Mesendoderm (in vitro differentiated cells): ENCODE results near the gene SEMA5B.
A peak's percentile ranks its signal among the peaks of the same experiment; 100 is the strongest.

Experiments
- DNase-seq: peaks from one replicate; pipeline ENCODE4 v3.0.0; 2013
- H2AK5ac ChIP-seq: 2 replicates; pipeline ENCODE4 v1.6.1; 2013; ENCODE audit warnings: low read length, inconsistent platforms
- H2BK120ac ChIP-seq: 2 replicates; pipeline ENCODE4 v1.6.1; 2013; ENCODE audit warnings: low read depth, mild to moderate bottlenecking, low read length, moderate library complexity, mixed read lengths
- H2BK15ac ChIP-seq: replicated peaks from 2 replicates; pipeline ENCODE4 v1.6.1; 2013; ENCODE audit warnings: low read depth, mild to moderate bottlenecking, moderate library complexity
- H2BK5ac ChIP-seq: 2 replicates; pipeline ENCODE4 v1.6.1; 2013; ENCODE audit warnings: low read length, inconsistent platforms
- H3K18ac ChIP-seq: 2 replicates; pipeline ENCODE4 v1.6.1; 2013; ENCODE audit warnings: mild to moderate bottlenecking, low read length, mixed read lengths
- H3K23ac ChIP-seq: one replicate; pipeline ENCODE4 v1.6.1; 2013; ENCODE audit warnings: low read length
- H3K27ac ChIP-seq: 2 replicates; pipeline ENCODE4 v1.5.1; 2013; ENCODE audit warnings: low read depth, mild to moderate bottlenecking, inconsistent platforms, low read length, moderate library complexity
- H3K27me3 ChIP-seq: 2 replicates; pipeline ENCODE4 v1.6.1; 2013; ENCODE audit warnings: low read length, control low read depth, mild to moderate bottlenecking, inconsistent platforms; ENCODE audit not compliant: insufficient read depth, poor library complexity
- H3K36me3 ChIP-seq: 2 replicates; pipeline ENCODE4 v1.6.1; 2013; ENCODE audit warnings: low read length, inconsistent platforms; ENCODE audit not compliant: control insufficient read depth, insufficient read depth
- H3K4ac ChIP-seq: one replicate; pipeline ENCODE4 v1.6.1; 2013; ENCODE audit warnings: low read depth, mild to moderate bottlenecking, low read length, moderate library complexity
- H3K4me1 ChIP-seq: 2 replicates; pipeline ENCODE4 v1.6.1; 2013; ENCODE audit warnings: low read depth, low read length, inconsistent platforms; ENCODE audit not compliant: control insufficient read depth
- H3K4me2 ChIP-seq: 2 replicates; pipeline ENCODE4 v1.6.1; 2013; ENCODE audit warnings: low read length
- H3K4me3 ChIP-seq: 2 replicates; pipeline ENCODE4 v1.5.1; 2013; ENCODE audit warnings: mild to moderate bottlenecking, low read length
- H3K56ac ChIP-seq: one replicate; pipeline ENCODE4 v1.6.1; 2013; ENCODE audit warnings: low read length
- H3K79me1 ChIP-seq: 2 replicates; pipeline ENCODE4 v1.6.1; 2013; ENCODE audit warnings: low read length, inconsistent platforms
- H3K79me2 ChIP-seq: 2 replicates; pipeline ENCODE4 v1.6.1; 2013; ENCODE audit warnings: mild to moderate bottlenecking, low read length; ENCODE audit not compliant: control insufficient read depth, insufficient read depth
- H3K9ac ChIP-seq: 2 replicates; pipeline ENCODE4 v1.6.1; 2013; ENCODE audit warnings: low read length, inconsistent platforms
- H4K5ac ChIP-seq: one replicate; pipeline ENCODE4 v1.6.1; 2013; ENCODE audit warnings: low read length
- H4K8ac ChIP-seq: one replicate; pipeline ENCODE4 v1.6.1; 2013; ENCODE audit warnings: low read depth, mild to moderate bottlenecking, control low read depth, low read length, moderate library complexity
- WGBS: extraction: QIAGEN DNeasy Blood & Tissue Kit; methylation state at CpG from one replicate; pipeline ENCODE4 v1.1.7; 2013; ENCODE audit warnings: low lambda C conversion rate, missing lambda C conversion rate; ENCODE audit not compliant: insufficient coverage; ENCODE audit errors: extremely low coverage; 5-methylcytosine and 5-hydroxymethylcytosine counted together

The SEMA5B gene

GRCh38 chr3:122911901-122912300 is 115.7 kb downstream of the SEMA5B start:
- no peak for DNase-seq
- H2AK5ac ChIP-seq: no peak overlapping the region
- no peak overlapping the region for H3K27ac ChIP-seq
- WGBS: no CpG with 5 or more reads among the region's 16 CpGs
- no peak overlapping the region for H3K4me2 ChIP-seq
- H4K8ac ChIP-seq: no peak overlapping the region
- no peaks in the 10 kb centered on the region for H3K79me1 ChIP-seq
- H2BK5ac ChIP-seq: no peak overlapping the region
- no peaks in the 10 kb centered on the region for H3K27me3 ChIP-seq
- no peak overlapping the region for H4K5ac ChIP-seq
- no peak overlapping the region for H3K23ac ChIP-seq
- no peaks in the 10 kb centered on the region for H3K79me2 ChIP-seq
- H3K56ac ChIP-seq: no peak overlapping the region
- H3K4me3 ChIP-seq: no peak overlapping the region
- H3K9ac ChIP-seq: no peak overlapping the region
- H2BK15ac ChIP-seq: no peak overlapping the region
- no peak overlapping the region for H2BK120ac ChIP-seq
- no peaks in the 10 kb centered on the region for H3K4me1 ChIP-seq
- no peak overlapping the region for H3K18ac ChIP-seq
- H3K4ac ChIP-seq: no peak overlapping the region
- no peaks in the 10 kb centered on the region for H3K36me3 ChIP-seq

- Histone ChIP-seq H3K27ac (no peak overlapping the region), H3K4me3 (no peak overlapping the region), H3K79me2 (no peaks in the 10 kb centered on the region), H4K8ac (no peak overlapping the region), H2AK5ac (no peak overlapping the region), H4K5ac (no peak overlapping the region), H3K9ac (no peak overlapping the region), H3K36me3 (no peaks in the 10 kb centered on the region), H3K4me2 (no peak overlapping the region), H3K4ac (no peak overlapping the region), H3K27me3 (no peaks in the 10 kb centered on the region), H2BK5ac (no peak overlapping the region), H3K56ac (no peak overlapping the region), H3K23ac (no peak overlapping the region), H2BK120ac (no peak overlapping the region), H3K18ac (no peak overlapping the region), H3K4me1 (no peaks in the 10 kb centered on the region), H2BK15ac (no peak overlapping the region), H3K79me1 (no peaks in the 10 kb centered on the region)
- peak; percentile 67 for DNase-seq
- WGBS: no CpG with 5 or more reads among the region's 3 CpGs
Measured at GRCh38 chr3:122908251-122908650, 119.3 kb downstream of the SEMA5B start.

DNA sequence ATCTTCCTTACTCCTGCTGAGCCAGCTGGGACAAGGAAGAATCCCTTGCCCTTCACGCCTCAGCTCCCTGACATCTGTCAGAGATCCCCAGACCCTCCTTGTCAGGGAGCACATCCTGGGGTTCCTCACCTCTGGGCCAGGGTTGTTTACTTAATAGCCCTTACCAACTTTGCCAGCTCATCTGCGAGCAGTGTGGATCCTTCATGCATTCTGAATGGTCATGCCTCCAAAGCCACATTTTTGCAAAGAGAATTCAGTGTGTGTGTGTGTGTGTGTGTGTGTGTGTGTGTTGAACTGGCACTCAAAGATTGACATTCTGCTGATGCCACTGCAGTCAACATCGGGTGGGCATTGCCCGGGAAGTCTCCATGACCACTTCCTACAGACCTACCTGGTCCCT is 120.1 kb downstream of the SEMA5B start:
- Histone ChIP-seq H3K79me1 (no peaks in the 10 kb centered on the region), H3K4ac (no peak overlapping the region), H3K27ac (no peak overlapping the region), H2AK5ac (no peak overlapping the region), H3K56ac (no peak overlapping the region), H3K4me2 (no peak overlapping the region), H2BK5ac (no peak overlapping the region), H3K9ac (no peak overlapping the region), H2BK15ac (no peak overlapping the region), H3K36me3 (no peaks in the 10 kb centered on the region), H4K8ac (no peak overlapping the region), H3K18ac (no peak overlapping the region), H2BK120ac (no peak overlapping the region), H3K4me3 (no peak overlapping the region), H3K23ac (no peak overlapping the region), H4K5ac (no peak overlapping the region), H3K4me1 (no peaks in the 10 kb centered on the region), H3K79me2 (no peaks in the 10 kb centered on the region), H3K27me3 (no peaks in the 10 kb centered on the region)
- DNase-seq: no peak
- no CpG with 5 or more reads among the region's 4 CpGs for WGBS

- Histone ChIP-seq H3K18ac (no peak overlapping the region), H3K56ac (no peak overlapping the region), H2BK15ac (no peak overlapping the region), H4K5ac (no peak overlapping the region), H3K79me2 (no peaks in the 10 kb centered on the region), H3K4me3 (no peak overlapping the region), H3K4ac (no peak overlapping the region), H3K36me3 (no peaks in the 10 kb centered on the region), H3K9ac (no peak overlapping the region), H3K27ac (no peak overlapping the region), H3K27me3 (no peaks in the 10 kb centered on the region), H3K79me1 (no peaks in the 10 kb centered on the region), H2BK120ac (no peak overlapping the region), H3K4me2 (no peak overlapping the region), H2BK5ac (no peak overlapping the region), H3K23ac (no peak overlapping the region), H3K4me1 (no peaks in the 10 kb centered on the region), H2AK5ac (no peak overlapping the region), H4K8ac (no peak overlapping the region)
- DNase-seq: peak; percentile 39
- no CpG with 5 or more reads among the region's 4 CpGs for WGBS
Measured at GRCh38 chr3:122903171-122903570, 124.4 kb downstream of the SEMA5B start.

GRCh38 chr3:122902326-122902725 is 125.2 kb downstream of the SEMA5B start:
- Histone ChIP-seq H4K8ac (no peak overlapping the region), H3K4me1 (no peaks in the 10 kb centered on the region), H3K27ac (no peak overlapping the region), H3K56ac (no peak overlapping the region), H3K9ac (no peak overlapping the region), H3K4me2 (no peak overlapping the region), H3K27me3 (no peaks in the 10 kb centered on the region), H2BK120ac (no peak overlapping the region), H3K18ac (no peak overlapping the region), H4K5ac (no peak overlapping the region), H3K79me1 (no peaks in the 10 kb centered on the region), H2BK15ac (no peak overlapping the region), H3K23ac (no peak overlapping the region), H3K4me3 (no peak overlapping the region), H3K4ac (no peak overlapping the region), H2BK5ac (no peak overlapping the region), H3K36me3 (no peaks in the 10 kb centered on the region), H2AK5ac (no peak overlapping the region), H3K79me2 (no peaks in the 10 kb centered on the region)
- no CpG with 5 or more reads among the region's 2 CpGs for WGBS
- no peak for DNase-seq

DNA sequence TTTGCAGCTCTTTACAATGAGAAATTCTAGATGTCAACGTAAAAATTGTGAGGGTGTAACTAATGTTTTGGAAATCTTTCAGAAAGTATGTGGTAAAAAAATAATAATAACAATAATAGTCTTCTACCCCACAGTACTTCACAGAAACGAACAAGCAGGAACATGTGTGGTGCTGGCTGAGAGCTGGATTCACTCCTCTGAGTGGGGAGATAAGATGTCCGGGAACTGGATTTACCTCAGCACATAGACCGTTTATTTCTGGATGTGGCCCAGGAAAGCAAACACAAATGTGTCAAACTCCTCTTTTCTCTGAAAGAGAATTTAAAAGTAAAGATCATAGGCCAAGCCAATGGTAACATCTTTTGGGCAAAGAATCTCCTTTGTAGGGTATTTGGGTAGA is 129.3 kb downstream of the SEMA5B start:
- Histone ChIP-seq H3K27ac (no peak overlapping the region), H3K79me2 (no peaks in the 10 kb centered on the region), H3K27me3 (no peaks in the 10 kb centered on the region), H3K56ac (no peak overlapping the region), H2BK5ac (no peak overlapping the region), H4K8ac (no peak overlapping the region), H2BK120ac (no peak overlapping the region), H3K79me1 (no peaks in the 10 kb centered on the region), H3K18ac (no peak overlapping the region), H2AK5ac (no peak overlapping the region), H3K9ac (no peak overlapping the region), H2BK15ac (no peak overlapping the region), H4K5ac (no peak overlapping the region), H3K4ac (no peak overlapping the region), H3K4me2 (no peak overlapping the region), H3K4me1 (no peaks in the 10 kb centered on the region), H3K4me3 (no peak overlapping the region), H3K36me3 (no peaks in the 10 kb centered on the region), H3K23ac (no peak overlapping the region)
- no CpG with 5 or more reads among the region's 4 CpGs for WGBS
- no peak for DNase-seq
